Measurements from ENCODE around the gene TMEM238. TPM values are rescaled to one million over a fixed set of nuclear protein-coding genes. Genes with fewer than 3 reads are reported as not detected.

The TMEM238 gene
- polyA plus RNA-seq, 1 of the 3 experiments (the other 2 are of a cell fraction): 0.12 TPM

- H3K9me3 ChIP-seq: no peaks in the 10 kb centered on the region
- peak within 1 kb of the TSS; percentile 49 to 59 for H3K4me3 ChIP-seq (ENCODE audit: low read depth in 2 of 2, low read length in 1 of 2)
- H3K4me2 ChIP-seq: peak within 1 kb of the TSS; percentile 95
- H3K4me1 ChIP-seq (ENCODE audit: control insufficient read depth in 1 of 2, insufficient read depth in 2 of 2, low read depth in 1 of 2, low read length in 1 of 2): peaks cover 0 to 21% of the 10 kb centered on the region in 2 experiments; a peak in 1 of 4 replicates
- no peaks in the 10 kb centered on the region for H3K79me2 ChIP-seq (ENCODE audit: insufficient read depth)
- ChIA-PET POLR2A (interaction anchor here (1.2 kb wide), 1 partner anchor 15 kb away, joined by 4 read pairs; no protein-coding TSS in a partner anchor), CTCF (interaction anchor here (1.0 to 2.6 kb wide), 3 partner anchors 29 to 64 kb away, joined by 4 to 8 read pairs (median 8); partner anchors contain the start of gene TMEM238)
- H3K9ac ChIP-seq: no peak within 1 kb of the TSS
- no peaks in the 10 kb centered on the region for H3K9me2 ChIP-seq
- H3K27me3 ChIP-seq (ENCODE audit: insufficient read depth): peaks cover 38% of the 10 kb centered on the region
- H3K36me3 ChIP-seq (replicated peaks in 1 of 2; ENCODE audit: control insufficient read depth in 1 of 2, insufficient read depth in 2 of 2, low read length in 1 of 2): no peaks in the 10 kb centered on the region
- peak; percentile 70 for DNase-seq
- peaks cover 9% of the 10 kb centered on the region for H3F3A ChIP-seq (replicated peaks; ENCODE audit: insufficient read depth)
- H3K27ac ChIP-seq (ENCODE audit: low read depth in 2 of 2, low read length in 1 of 2): no peak within 1 kb of the TSS
- no peak within 1 kb of the TSS; the same call in 1 of the 2 replicates for H2AFZ ChIP-seq (ENCODE audit: low read depth)
- TF ChIP-seq RAD21 (IDR thresholded peaks at IDR 0.05; ENCODE audit: low read length) (no peak), GATA2 (CRISPR knock-in tag; IDR thresholded peaks at IDR 0.05) (no peak)
- whole genome bisulfite sequencing (ENCODE audit: low lambda C conversion rate): 18% methylated on average over 11 of the region's 43 CpGs
- H4K20me1 ChIP-seq (ENCODE audit: insufficient read depth): no peaks in the 10 kb centered on the region
Observed at GRCh38 chr19:55354698-55355212, 29.3 kb downstream of the TMEM238 start, which contains the start of gene COX6B2. Gene COX6B2 (minus strand): TSS chr19:55354719. CDS start chr19:55354521, 198 bp downstream.

- Histone ChIP-seq H3K4me3 (ENCODE audit: low read depth in 2 of 2, low read length in 1 of 2) (peak overlapping the region; percentile 49 to 59), H3K9me3 (no peaks in the 10 kb centered on the region), H3K4me2 (peak overlapping the region; percentile 95), H2AFZ (ENCODE audit: low read depth) (no peak overlapping the region; the same call in 1 of the 2 replicates), H3K36me3 (replicated peaks in 1 of 2; ENCODE audit: control insufficient read depth in 1 of 2, insufficient read depth in 2 of 2, low read length in 1 of 2) (no peaks in the 10 kb centered on the region), H3K27ac (ENCODE audit: low read depth in 2 of 2, low read length in 1 of 2) (no peak overlapping the region), H4K20me1 (ENCODE audit: insufficient read depth) (no peaks in the 10 kb centered on the region), H3K79me2 (ENCODE audit: insufficient read depth) (no peaks in the 10 kb centered on the region), H3K9me2 (no peaks in the 10 kb centered on the region), H3F3A (replicated peaks; ENCODE audit: insufficient read depth) (peaks cover 10% of the 10 kb centered on the region), H3K27me3 (ENCODE audit: insufficient read depth) (peaks cover 38% of the 10 kb centered on the region), H3K9ac (no peak overlapping the region), H3K4me1 (ENCODE audit: control insufficient read depth in 1 of 2, insufficient read depth in 2 of 2, low read depth in 1 of 2, low read length in 1 of 2) (peaks cover 0 to 17% of the 10 kb centered on the region in 2 experiments; a peak in 1 of 4 replicates)
- 2% methylated on average over 49 of the region's 72 CpGs for WGBS (ENCODE audit: low lambda C conversion rate)
- CTCF ChIA-PET: interaction anchor here (1.0 to 2.5 kb wide), 3 partner anchors 10 to 52 kb away, joined by 3 to 9 read pairs (median 8); no protein-coding TSS in a partner anchor
- POLR2A ChIA-PET: interaction anchor here (1.6 to 1.7 kb wide), 2 partner anchors 15 to 30 kb away, joined by 5 to 7 read pairs; partner anchors contain the start of genes KMT5C and TMEM238
- TF ChIP-seq MAX (IDR thresholded peaks at IDR 0.05; ENCODE audit: low read depth) (peak; percentile 19; the same call in 1 of the 2 replicates), IRF3 (IDR thresholded peaks at IDR 0.05; ENCODE audit: low read depth, low read length) (no peak), USF1 (IDR thresholded peaks at IDR 0.05; ENCODE audit: borderline replicate concordance, low read depth) (no peak), MXI1 (IDR thresholded peaks at IDR 0.05; ENCODE audit: low read depth, low read length) (0 out of 2 replicates have a peak, but pooled peaks have one; percentile 24), RAD21 (IDR thresholded peaks at IDR 0.05; ENCODE audit: low read length) (no peak), MEF2A (IDR thresholded peaks at IDR 0.05; ENCODE audit: borderline replicate concordance, low read depth) (no peak)
- DNase-seq: peak; percentile 97
Observed at GRCh38 chr19:55353803-55354697, 30.0 kb downstream of the TMEM238 start.
